OCI-LY1 (cell line): Measurements from ENCODE around the gene TUBGCP2.

Source experiments
- H2AFZ ChIP-seq: fragments of 200-600 bp; sonication (generic), shearing (Covaris generic); 2 replicates; pipeline ENCODE4 v1.6.0; 2014; ENCODE audit warnings: antibody characterized with exemption, mild to moderate bottlenecking, low read length
- H3F3A ChIP-seq: fragments of 200-600 bp; sonication (generic), shearing (Covaris generic); 2 replicates; pipeline ENCODE4 v1.6.0; 2014; ENCODE audit warnings: mild to moderate bottlenecking, antibody characterized with exemption, low read length, moderate library complexity; ENCODE audit not compliant: insufficient read depth
- H3K27ac ChIP-seq: fragments of 200-600 bp; sonication (generic); 2 replicates; pipeline ENCODE4 v1.5.1; 2014; ENCODE audit warnings: low read length, mixed run types, mild to moderate bottlenecking, low read depth; ENCODE audit not compliant: poor library complexity, severe bottlenecking
- H3K27me3 ChIP-seq: fragments of 200-600 bp; sonication (generic); 2 replicates; pipeline ENCODE4 v1.6.0; 2014; ENCODE audit warnings: antibody characterized with exemption, mild to moderate bottlenecking, low read length, moderate library complexity; ENCODE audit not compliant: insufficient read depth
- H3K36me3 ChIP-seq: fragments of 200-600 bp; sonication (generic); 2 replicates; pipeline ENCODE4 v1.6.1; 2014; ENCODE audit warnings: mild to moderate bottlenecking, antibody characterized with exemption, low read length, moderate library complexity, mixed read lengths; ENCODE audit not compliant: insufficient read depth
- H3K4me1 ChIP-seq: fragments of 200-600 bp; sonication (generic); 2 replicates; pipeline ENCODE4 v1.5.1; 2014; ENCODE audit warnings: mild to moderate bottlenecking, low read length, moderate library complexity; ENCODE audit not compliant: insufficient read depth, severe bottlenecking
- H3K4me2 ChIP-seq: fragments of 200-600 bp; sonication (generic), shearing (Covaris generic); 2 replicates; pipeline ENCODE4 v1.6.1; 2014; ENCODE audit warnings: low read length
- H3K4me3 ChIP-seq: fragments of 200-600 bp; sonication (generic); 2 replicates; pipeline ENCODE4 v1.5.1; 2014; ENCODE audit warnings: low read length, low read depth, mild to moderate bottlenecking, mixed read lengths; ENCODE audit not compliant: poor library complexity, severe bottlenecking
- H3K79me2 ChIP-seq: fragments of 200-600 bp; shearing (Covaris generic); 2 replicates; pipeline ENCODE4 v1.6.1; 2016; ENCODE audit warnings: mixed run types, low read length, mixed read lengths; ENCODE audit not compliant: insufficient read depth
- H3K9ac ChIP-seq: fragments of 200-600 bp; sonication (generic), shearing (Covaris generic); 2 replicates; pipeline ENCODE4 v1.6.1; 2014; ENCODE audit warnings: mild to moderate bottlenecking, low read length, mixed read lengths
- H3K9me2 ChIP-seq: fragments of 200-600 bp; sonication (generic), shearing (Covaris generic); 2 replicates; pipeline ENCODE4 v1.6.1; 2014; ENCODE audit warnings: low read depth, mild to moderate bottlenecking, low read length, mixed read lengths
- H3K9me3 ChIP-seq: fragments of 200-600 bp; shearing (Covaris generic); 2 replicates; pipeline ENCODE4 v1.6.1; 2014; ENCODE audit warnings: low read length, mixed read lengths
- H4K20me1 ChIP-seq: fragments of 200-600 bp; sonication (generic), shearing (Covaris generic); 2 replicates; pipeline ENCODE4 v1.6.0; 2016; ENCODE audit warnings: mild to moderate bottlenecking, low read length; ENCODE audit not compliant: insufficient read depth
- EZH2 ChIP-seq: fragments of 200-600 bp; sonication (generic), shearing (Covaris generic); IDR thresholded peaks from 2 replicates; pipeline ENCODE4 v1.8.0; 2017; ENCODE audit warnings: borderline replicate concordance, mixed run types, mild to moderate bottlenecking, antibody characterized with exemption, low read length, moderate library complexity, mixed read lengths
- TF ChIP-seq, protein P1 (sequence below): fragments of 200-600 bp; sonication (generic), shearing (Covaris generic); IDR thresholded peaks from 2 replicates; pipeline ENCODE4 v1.5.1; 2017; ENCODE audit warnings: mild to moderate bottlenecking, antibody characterized with exemption, low read length, moderate library complexity, mixed read lengths

TUBGCP2 gene

DNA sequence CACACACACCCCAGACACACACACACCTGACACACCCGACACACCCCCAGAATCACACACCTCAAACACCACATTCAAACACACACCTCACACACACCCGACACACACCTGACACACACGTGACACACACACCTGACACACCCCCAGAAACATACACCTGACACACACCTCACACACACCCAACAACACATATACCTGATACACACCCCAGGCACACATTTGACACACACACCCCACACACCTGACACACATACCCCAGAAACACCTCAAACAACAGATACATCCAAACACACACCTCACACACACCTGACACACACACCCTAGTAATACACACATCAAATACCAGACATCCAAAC is 28.7 kb upstream of the TUBGCP2 start:
- Histone ChIP-seq H3K79me2 (no peaks in the 10 kb centered on the region), H2AFZ (no peak overlapping the region), H4K20me1 (no peaks in the 10 kb centered on the region), H3K4me2 (no peak overlapping the region), H3K27me3 (no peaks in the 10 kb centered on the region; the same call in 1 of the 2 replicates), H3F3A (no peaks in the 10 kb centered on the region), H3K4me3 (no peak overlapping the region), H3K27ac (no peak overlapping the region), H3K4me1 (no peaks in the 10 kb centered on the region), H3K9ac (no peak overlapping the region), H3K9me3 (peaks cover 6% of the 10 kb centered on the region; the same call in 1 of the 2 replicates), H3K36me3 (no peaks in the 10 kb centered on the region), H3K9me2 (no peaks in the 10 kb centered on the region)
- TF ChIP-seq, protein P1, sequence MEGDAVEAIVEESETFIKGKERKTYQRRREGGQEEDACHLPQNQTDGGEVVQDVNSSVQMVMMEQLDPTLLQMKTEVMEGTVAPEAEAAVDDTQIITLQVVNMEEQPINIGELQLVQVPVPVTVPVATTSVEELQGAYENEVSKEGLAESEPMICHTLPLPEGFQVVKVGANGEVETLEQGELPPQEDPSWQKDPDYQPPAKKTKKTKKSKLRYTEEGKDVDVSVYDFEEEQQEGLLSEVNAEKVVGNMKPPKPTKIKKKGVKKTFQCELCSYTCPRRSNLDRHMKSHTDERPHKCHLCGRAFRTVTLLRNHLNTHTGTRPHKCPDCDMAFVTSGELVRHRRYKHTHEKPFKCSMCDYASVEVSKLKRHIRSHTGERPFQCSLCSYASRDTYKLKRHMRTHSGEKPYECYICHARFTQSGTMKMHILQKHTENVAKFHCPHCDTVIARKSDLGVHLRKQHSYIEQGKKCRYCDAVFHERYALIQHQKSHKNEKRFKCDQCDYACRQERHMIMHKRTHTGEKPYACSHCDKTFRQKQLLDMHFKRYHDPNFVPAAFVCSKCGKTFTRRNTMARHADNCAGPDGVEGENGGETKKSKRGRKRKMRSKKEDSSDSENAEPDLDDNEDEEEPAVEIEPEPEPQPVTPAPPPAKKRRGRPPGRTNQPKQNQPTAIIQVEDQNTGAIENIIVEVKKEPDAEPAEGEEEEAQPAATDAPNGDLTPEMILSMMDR = no peak
- TF ChIP-seq EZH2 = no peak

DNA sequence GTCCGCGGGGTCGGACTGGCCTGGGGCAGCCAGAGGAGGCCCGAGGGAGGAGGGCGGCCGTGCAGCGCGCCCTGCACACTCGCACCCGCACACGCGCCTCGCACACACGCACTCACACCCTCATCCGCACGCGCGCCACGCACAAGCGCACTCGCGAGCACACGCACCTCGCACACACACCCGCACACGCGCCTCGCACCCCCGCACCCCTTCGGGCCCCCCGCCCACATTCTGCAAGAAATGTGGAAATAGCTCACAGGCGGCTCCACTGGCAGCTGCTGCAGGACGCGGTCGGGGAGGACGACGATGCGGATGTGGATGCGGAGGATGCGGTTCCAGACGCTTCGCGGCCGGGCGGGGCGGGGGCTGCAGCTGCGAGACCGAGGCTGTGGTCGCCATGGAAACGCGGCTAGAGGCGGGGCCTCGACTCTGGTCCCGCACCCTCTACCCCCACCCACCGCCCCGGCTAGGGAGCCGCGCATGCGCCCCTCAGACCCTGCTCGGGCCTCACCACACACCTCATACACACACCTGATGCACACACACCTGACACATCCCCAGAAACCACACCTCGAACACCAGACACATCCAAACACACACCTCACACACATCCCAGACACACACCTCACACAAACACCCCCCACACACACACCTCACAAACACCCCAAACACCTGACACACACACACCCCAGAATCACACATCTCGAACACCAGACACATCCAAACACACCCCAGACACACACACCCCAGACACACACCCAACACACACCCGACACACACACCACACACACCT is 28.1 kb upstream of the TUBGCP2 start, which contains the start of gene CALY:
Gene CALY, minus strand, starts transcription at position 320 of the 793 bp plus-strand sequence. CDS start 7,907 bp downstream, outside the sequence.
- Histone ChIP-seq H3K79me2 (no peaks in the 10 kb centered on the region), H3K36me3 (no peaks in the 10 kb centered on the region), H2AFZ (no peak within 1 kb of the TSS), H3K4me1 (no peaks in the 10 kb centered on the region), H3K4me2 (no peak within 1 kb of the TSS), H3K9ac (no peak within 1 kb of the TSS), H3F3A (no peaks in the 10 kb centered on the region), H4K20me1 (no peaks in the 10 kb centered on the region), H3K4me3 (no peak within 1 kb of the TSS), H3K27ac (no peak within 1 kb of the TSS), H3K9me3 (peaks cover 6% of the 10 kb centered on the region; the same call in 1 of the 2 replicates), H3K27me3 (no peaks in the 10 kb centered on the region; the same call in 1 of the 2 replicates), H3K9me2 (no peaks in the 10 kb centered on the region)
- TF ChIP-seq, protein P1 = no peak
- TF ChIP-seq EZH2 = no peak

DNA sequence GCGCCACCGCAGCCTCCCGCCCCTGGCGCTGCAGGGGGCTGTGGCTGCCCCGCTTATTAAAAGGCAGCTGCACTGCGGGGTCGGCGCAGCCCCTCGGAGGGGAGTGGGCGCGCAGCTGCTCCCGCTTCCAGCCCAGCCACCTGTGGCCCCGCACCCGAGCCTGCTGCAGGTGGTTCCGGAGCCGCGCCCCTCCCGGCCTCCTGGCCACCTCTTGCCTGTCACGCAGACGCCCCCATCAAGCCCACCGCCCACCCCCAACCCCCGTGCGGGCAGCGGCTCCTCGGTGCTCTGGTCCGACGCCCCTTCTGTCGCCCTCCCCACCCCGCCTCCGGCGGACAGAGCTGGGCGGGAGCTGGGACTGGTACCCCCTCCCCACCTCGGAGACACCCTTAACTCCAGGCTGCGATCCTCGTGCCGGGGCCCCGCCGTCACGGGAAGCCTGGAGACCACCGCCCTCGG is 27.5 kb upstream of the TUBGCP2 start:
- Histone ChIP-seq H3K9me2 (no peaks in the 10 kb centered on the region), H3K36me3 (no peaks in the 10 kb centered on the region), H3K27me3 (no peaks in the 10 kb centered on the region; the same call in 1 of the 2 replicates), H3K4me3 (no peak overlapping the region), H3K9me3 (peaks cover 6% of the 10 kb centered on the region; the same call in 1 of the 2 replicates), H4K20me1 (no peaks in the 10 kb centered on the region), H2AFZ (no peak overlapping the region), H3K27ac (no peak overlapping the region), H3K9ac (no peak overlapping the region), H3K4me1 (no peaks in the 10 kb centered on the region), H3F3A (no peaks in the 10 kb centered on the region), H3K79me2 (no peaks in the 10 kb centered on the region), H3K4me2 (no peak overlapping the region)
- TF ChIP-seq EZH2 = no peak
- TF ChIP-seq, protein P1 = no peak
